IMR-90 (cell line): ENCODE data around the gene TMEM95. TPM values are rescaled to one million over a fixed set of nuclear protein-coding genes. Genes with fewer than 3 reads are reported as not detected.

Source experiments
- ATAC-seq: fragments of 200-7000 bp; cut with Tn5 transposase; 2 replicates; pipeline ENCODE4 v1.9.1; 2020; ENCODE audit warnings: low read depth, mild to moderate bottlenecking, moderate library complexity
- BruUV-seq: library from RNA; stranded (reverse); fragments of 400-500 nt; replicated peaks from 2 replicates; lab custom pipeline; 2021; lab: Mats Ljungman, UMichigan
- CTCF ChIA-PET: fragments of 300-600 bp; formaldehyde crosslinking; extraction: SDS; loops from one replicate; lab custom pipeline; 2021; ENCODE audit warnings: antibody characterized with exemption; lab: Yijun Ruan, JAX
- POLR2A ChIA-PET: fragments of 300-600 bp; sonication (Branson Sonifier 250); formaldehyde crosslinking; loops from one replicate; lab custom pipeline; 2022; ENCODE audit warnings: antibody characterized with exemption; ENCODE audit not compliant: unreplicated experiment; lab: Charles Lee
- DNase-seq: peaks from one replicate; pipeline ENCODE4 v3.0.0; 2013
- H2AFZ ChIP-seq: replicated peaks from 2 replicates; pipeline ENCODE3; 2013; ENCODE audit warnings: low read length, mild to moderate bottlenecking; ENCODE audit not compliant: poor library complexity
- H2AK5ac ChIP-seq: 2 replicates; pipeline ENCODE4 v1.6.1; 2013; ENCODE audit warnings: low read depth, low read length, inconsistent platforms
- H2AK9ac ChIP-seq: replicated peaks from 2 replicates; pipeline ENCODE3; 2013; ENCODE audit warnings: mild to moderate bottlenecking, low read depth, low read length, moderate library complexity; ENCODE audit not compliant: poor library complexity
- H2BK120ac ChIP-seq: 2 replicates; pipeline ENCODE4 v1.6.1; 2013; ENCODE audit warnings: low read depth, low read length, inconsistent platforms
- H2BK15ac ChIP-seq: 3 replicates; pipeline ENCODE4 v1.6.1; 2013; ENCODE audit warnings: low read depth, low read length, inconsistent platforms
- H2BK20ac ChIP-seq: 2 replicates; pipeline ENCODE4 v1.6.1; 2013; ENCODE audit warnings: low read depth, mild to moderate bottlenecking, inconsistent platforms, low read length, moderate library complexity
- H2BK5ac ChIP-seq: 2 replicates; pipeline ENCODE4 v1.6.1; 2013; ENCODE audit warnings: mild to moderate bottlenecking, low read depth, low read length, inconsistent platforms; ENCODE audit not compliant: poor library complexity, severe bottlenecking
- H3K14ac ChIP-seq: replicated peaks from 2 replicates; pipeline ENCODE4 v1.6.1; 2013; ENCODE audit warnings: low read depth, low read length, inconsistent platforms
- H3K18ac ChIP-seq: 2 replicates; pipeline ENCODE4 v1.6.1; 2013; ENCODE audit warnings: low read depth, low read length, control low read depth
- H3K23ac ChIP-seq: 2 replicates; pipeline ENCODE4 v1.6.1; 2013; ENCODE audit warnings: low read depth, low read length, inconsistent platforms
- H3K27ac ChIP-seq: 2 replicates; pipeline ENCODE4 v1.5.1; 2013; ENCODE audit warnings: mild to moderate bottlenecking, control low read depth, low read length; ENCODE audit not compliant: insufficient read depth
- H3K27me3 ChIP-seq: 2 replicates; pipeline ENCODE4 v1.6.1; 2013; ENCODE audit warnings: low read length; ENCODE audit not compliant: control insufficient read depth, insufficient read depth
- H3K36me3 ChIP-seq: 2 replicates; pipeline ENCODE4 v1.6.1; 2013; ENCODE audit warnings: low read length, mixed read lengths; ENCODE audit not compliant: control insufficient read depth, insufficient read depth
- H3K4ac ChIP-seq: 2 replicates; pipeline ENCODE4 v1.6.1; 2013; ENCODE audit warnings: low read depth, low read length, inconsistent platforms
- H3K4me1 ChIP-seq: 2 replicates; pipeline ENCODE4 v1.6.1; 2013; ENCODE audit warnings: low read length, mixed read lengths; ENCODE audit not compliant: control insufficient read depth, insufficient read depth
- H3K4me2 ChIP-seq: 2 replicates; pipeline ENCODE4 v1.6.1; 2013; ENCODE audit warnings: low read depth, mild to moderate bottlenecking, control low read depth, low read length, moderate library complexity
- H3K4me3 ChIP-seq: 2 replicates; pipeline ENCODE4 v1.5.1; 2013; ENCODE audit warnings: low read depth, mild to moderate bottlenecking, control low read depth, low read length, moderate library complexity; ENCODE audit not compliant: insufficient read depth
- H3K56ac ChIP-seq: 2 replicates; pipeline ENCODE4 v1.6.1; 2013; ENCODE audit warnings: low read length, inconsistent platforms; ENCODE audit not compliant: insufficient read depth; ENCODE audit errors: extremely low read depth
- H3K79me1 ChIP-seq, 2 experiments: 2 replicates each; pipeline ENCODE4 v1.6.1; 2013; ENCODE audit warnings: low read length in 2 of 2, inconsistent platforms in 1 of 2, low read depth in 1 of 2
- H3K9ac ChIP-seq: 2 replicates; pipeline ENCODE4 v1.6.1; 2013; ENCODE audit warnings: low read depth, low read length, control low read depth
- H3K9me1 ChIP-seq: 2 replicates; pipeline ENCODE4 v1.6.1; 2013; ENCODE audit warnings: low read length, inconsistent platforms; ENCODE audit not compliant: insufficient read depth
- H3K9me3 ChIP-seq: 2 replicates; pipeline ENCODE4 v1.6.1; 2013; ENCODE audit warnings: low read length; ENCODE audit not compliant: control insufficient read depth, insufficient read depth
- H4K20me1 ChIP-seq: 2 replicates; pipeline ENCODE4 v1.6.1; 2013; ENCODE audit warnings: low read length, inconsistent platforms; ENCODE audit not compliant: insufficient read depth
- H4K5ac ChIP-seq: 2 replicates; pipeline ENCODE4 v1.6.1; 2013; ENCODE audit warnings: mild to moderate bottlenecking, low read depth, low read length, control low read depth
- H4K8ac ChIP-seq, 2 experiments: 2 replicates each; pipeline ENCODE4 v1.6.1; 2013; ENCODE audit warnings: low read depth in 2 of 2, low read length in 2 of 2, control low read depth in 1 of 2, inconsistent platforms in 1 of 2
- H4K91ac ChIP-seq: 2 replicates; pipeline ENCODE4 v1.6.1; 2013; ENCODE audit warnings: low read depth, low read length, inconsistent platforms; ENCODE audit not compliant: insufficient read depth
- BHLHE40 ChIP-seq: fragments of 150-350 bp; IDR thresholded peaks from 2 replicates; pipeline ENCODE4 v1.6.1; 2016; ENCODE audit warnings: mild to moderate bottlenecking, low read depth, low read length
- CEBPB ChIP-seq: IDR thresholded peaks from 2 replicates; pipeline ENCODE4 v1.6.1; 2012; ENCODE audit warnings: low read depth, low read length, improper control_type of control experiment
- CTCF ChIP-seq: conservative IDR thresholded peaks from 2 replicates; pipeline ENCODE4 v1.5.1; 2012; ENCODE audit warnings: mild to moderate bottlenecking, low read depth, low read length, improper control_type of control experiment
- MAZ ChIP-seq: IDR thresholded peaks from 2 replicates; pipeline ENCODE4 v1.6.1; 2012; ENCODE audit warnings: low read depth, mild to moderate bottlenecking, low read length, improper control_type of control experiment, moderate library complexity, borderline replicate concordance
- MXI1 ChIP-seq: IDR thresholded peaks from 2 replicates; pipeline ENCODE4 v1.6.1; 2012; ENCODE audit warnings: low read depth, mild to moderate bottlenecking, low read length, moderate library complexity, borderline replicate concordance
- POLR2A ChIP-seq: IDR thresholded peaks from 2 replicates; pipeline ENCODE4 v1.6.1; 2012; ENCODE audit warnings: mild to moderate bottlenecking, low read depth, low read length
- RAD21 ChIP-seq: IDR thresholded peaks from 2 replicates; pipeline ENCODE4 v1.6.1; 2012; ENCODE audit warnings: low read length, improper control_type of control experiment
- RFX5 ChIP-seq: IDR thresholded peaks from 2 replicates; pipeline ENCODE4 v1.8.0; 2012; ENCODE audit warnings: low read depth, mild to moderate bottlenecking, low read length, moderate library complexity
- USF2 ChIP-seq: fragments of 150-350 bp; IDR thresholded peaks from 2 replicates; pipeline ENCODE4 v1.6.1; 2017; ENCODE audit warnings: mild to moderate bottlenecking, antibody characterized with exemption, low read length, low read depth
- WGBS, 2 experiments: methylation state at CpG; one replicate each; pipeline versions ENCODE4 v1.1.5 to v1.1.7; 2013; ENCODE audit warnings: missing lambda C conversion rate in 2 of 2; ENCODE audit not compliant: insufficient read length in 1 of 2; ENCODE audit errors: extremely low coverage in 2 of 2; 5-methylcytosine and 5-hydroxymethylcytosine counted together
- dilution Hi-C: fragments of 300-500 bp; cut with HindIII; formaldehyde crosslinking; loops from one replicate; pipeline ENCODE4 v1.14.3; 2018; ENCODE audit warnings: low sequenced_read_pairs; ENCODE audit not compliant: unreplicated experiment
- in situ Hi-C: fragments of 300-500 bp; cut with MboI; formaldehyde crosslinking; loops from 3 replicates; pipeline ENCODE4 v1.14.3; 2019; ENCODE audit warnings: low sequenced_read_pairs, inconsistent platforms, mixed read lengths
- intact Hi-C: fragments of 100-400 bp; cut with micrococcal nuclease; formaldehyde crosslinking; loops from 2 replicates; pipeline ENCODE4 v1.10.0; 2022
- polyA plus RNA-seq, 3 experiments: library from polyadenylated mRNA; depleted of rRNA; stranded (reverse); fragments of >200 nt; gene quantifications; 2 replicates each; pipeline ENCODE4 v1.2.3, GENCODE V29; 2012; ENCODE audit warnings: low replicate concordance in 1 of 3
- total RNA-seq: library from RNA; depleted of rRNA; stranded (reverse); fragments of >200 nt; gene quantifications from 2 replicates; pipeline ENCODE4 v1.2.3, GENCODE V29; 2012

TMEM95 gene
- total and polyA plus RNA-seq, 2 of the 4 experiments (the other 2 are of a cell fraction), result not detected

- peak; percentile 23; the same call in 1 of the 2 replicates for TF ChIP-seq USF2
These were observed 25.5 kb upstream of the TMEM95 start (continued) for GRCh38 chr17:7329374-7329996.

- Histone ChIP-seq H2AFZ (peak overlapping the region; percentile 97), H3K9me3 (no peaks in the 10 kb centered on the region), H4K5ac (peak overlapping the region; percentile 58), H2BK20ac (no peak overlapping the region), H4K20me1 (no peaks in the 10 kb centered on the region), H3K4me3 (peak overlapping the region; percentile 86), H2BK5ac (peak overlapping the region; percentile 65), H3K18ac (no peak overlapping the region), H3K36me3 (peaks cover 9% of the 10 kb centered on the region), H3K9me1 (peaks cover 6% of the 10 kb centered on the region; the same call in 1 of the 2 replicates), H3K4me2 (peak overlapping the region; percentile 93), H2AK5ac (peak overlapping the region; percentile 35; the same call in 1 of the 2 replicates), H3K27ac (peak overlapping the region; percentile 72), H2AK9ac (peak overlapping the region; percentile 83), H2BK120ac (no peak overlapping the region), H3K4ac (peak overlapping the region; percentile 53), H3K79me1 (peaks cover 10 to 21% of the 10 kb centered on the region in 2 experiments; a peak in 3 of 4 replicates), H3K56ac (peak overlapping the region; percentile 45), H3K4me1 (peaks cover 5% of the 10 kb centered on the region; the same call in 1 of the 2 replicates), H4K91ac (peak overlapping the region; percentile 45), H3K9ac (peak overlapping the region; percentile 71), H3K14ac (peak overlapping the region; percentile 62), H3K27me3 (peaks cover 5% of the 10 kb centered on the region), H4K8ac (peak overlapping the region; percentile 39 to 85; a peak in 3 of 4 replicates), H2BK15ac (0 out of 3 replicates have a peak overlapping the region, but pooled peaks have one; percentile 26), H3K23ac (peak overlapping the region; percentile 10; the same call in 1 of the 2 replicates)
- 0% methylated on average over 12 of the region's 34 CpGs; no CpG with 5 or more reads in 1 of the 2 experiments for WGBS, 2 experiments
- in situ Hi-C loops, result loop anchor here (5.0 kb wide), 1 partner anchor 53 kb away; no protein-coding TSS in a partner anchor
- BruUV-seq, result no TSS peak
- ChIA-PET CTCF (no interaction called here), POLR2A (no interaction called here)
- TF ChIP-seq USF2 (no peak), CTCF (no peak), RFX5 (no peak), POLR2A (no peak), CEBPB (no peak), BHLHE40 (no peak), MAZ (peak; percentile 43; the same call in 1 of the 2 replicates), MXI1 (0 out of 2 replicates have a peak, but pooled peaks have one; percentile 10), RAD21 (no peak)
- intact Hi-C loops, result loop anchor here (10.0 kb wide), 1 partner anchor 235 kb away; the partner anchor contains the start of gene SENP3
- peak; percentile 79 for ATAC-seq
- DNase-seq, result peak; percentile 70
- dilution Hi-C loops, result no loop called here
These were observed 24.8 kb upstream of the TMEM95 start for GRCh38 chr17:7329997-7330637.
